Activated naive CD4-positive, alpha-beta T cell treated with anti-CD3 and anti-CD28 coated beads, Interleukin-2, amount 10 ng/mL, durations not matched to agents 5 hours and 36 hours (primary cell): ENCODE results near the gene VAMP1. TPM values are rescaled to one million over a fixed set of nuclear protein-coding genes. Genes with fewer than 3 reads are reported as not detected.

ENCODE experiments used
- total RNA-seq, 2 experiments: library from RNA; stranded (reverse); gene quantifications; one replicate each; pipeline ENCODE4 v1.2.3, GENCODE V29; 2021

Gene VAMP1
- 10 to 100 TPM; 54.2 to 54.4 TPM for total RNA-seq

DNA sequence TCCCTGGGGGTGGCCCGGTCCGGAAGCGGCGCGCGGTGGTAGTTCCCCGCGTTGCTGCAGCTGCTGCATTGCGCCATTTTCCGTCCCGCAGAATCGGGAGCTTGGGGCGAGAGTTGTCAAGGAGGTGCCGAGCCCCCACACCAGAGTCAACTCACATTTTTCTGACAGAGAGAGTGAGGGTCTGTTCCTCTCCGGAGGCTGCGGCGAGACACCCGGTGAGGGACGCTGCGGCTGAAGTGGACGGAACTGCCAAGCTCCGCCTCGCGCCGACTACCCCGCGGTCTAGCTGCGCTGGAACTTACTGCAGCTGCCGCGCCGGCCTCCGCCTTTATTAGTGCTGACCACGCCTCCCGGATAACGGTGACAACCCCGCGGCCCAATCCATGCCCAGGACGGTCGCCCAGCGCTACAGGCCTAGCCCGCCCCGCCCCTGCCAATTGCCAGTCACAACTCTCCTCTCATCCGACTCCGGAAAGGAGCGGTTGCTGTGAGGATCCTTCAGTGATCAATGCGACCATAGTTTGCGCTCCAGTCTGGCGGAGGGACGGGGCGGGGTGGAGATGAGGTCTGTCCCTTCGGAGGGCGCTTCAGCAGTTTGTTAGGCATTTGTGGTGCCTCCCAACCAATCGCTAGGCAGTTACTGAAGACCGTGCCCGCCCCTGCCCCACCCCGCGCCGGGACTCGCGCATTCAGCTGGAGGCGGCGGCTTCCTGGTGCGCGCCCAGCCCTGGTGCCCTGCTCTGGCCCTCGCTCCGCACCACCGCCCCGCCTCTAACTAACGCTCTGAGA, at the start of gene VAMP1:
Gene VAMP1, minus strand, starts transcription at position 303 of the 789 bp plus-strand sequence. Its CDS starts 146 bp downstream, at position 157.

DNA sequence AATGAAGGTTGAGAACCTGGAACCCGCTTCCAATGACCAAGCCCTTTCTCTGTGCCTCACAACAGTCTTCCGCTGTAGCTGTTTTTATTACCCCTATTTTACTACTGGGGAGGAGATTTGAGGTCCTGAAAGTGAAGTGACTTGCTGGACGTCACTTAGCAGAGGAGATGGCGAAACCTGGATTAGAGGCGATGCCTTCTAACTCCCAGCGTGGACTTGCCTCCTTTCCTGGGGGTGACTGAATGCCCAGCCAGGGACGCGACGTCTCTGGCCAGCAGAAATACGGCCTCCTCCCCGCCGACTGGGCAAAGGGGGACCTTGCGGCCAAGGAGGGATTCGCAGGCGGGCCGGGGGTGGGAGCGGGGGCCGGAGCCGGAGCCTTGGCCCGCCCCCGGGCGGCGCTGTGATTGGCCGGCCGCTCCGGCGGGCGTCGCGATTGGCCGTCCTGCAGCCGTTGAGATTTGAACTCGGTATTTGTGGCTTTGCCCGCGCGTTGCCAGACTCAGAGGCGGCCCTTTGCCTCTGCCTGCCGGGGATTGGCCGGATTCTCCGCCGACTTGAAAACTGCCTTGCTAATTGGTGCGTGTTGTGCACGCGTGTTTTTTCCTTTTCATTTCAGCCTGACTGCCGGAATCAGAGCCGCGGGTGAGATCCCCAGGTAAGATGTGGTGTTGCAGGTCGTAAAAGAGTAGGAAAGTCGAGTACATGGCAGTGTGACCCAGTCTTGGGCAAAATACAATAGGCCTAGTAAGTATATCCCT, 23.2 kb upstream of the VAMP1 start, which contains the start of gene NCAPD2:
Gene NCAPD2, plus strand, starts transcription at position 606 of the 761 bp plus-strand sequence. CDS start 997 bp downstream, outside the sequence.

GRCh38 chr12:6492838-6493496, 22.5 kb upstream of the VAMP1 start, which contains the start of gene MRPL51:
MRPL51 (minus strand) TSS chr12:6493262; CDS start chr12:6493136, 126 bp downstream.

GRCh38 chr12:6451348-6452244, 18.9 kb downstream of the VAMP1 start, which contains the start of gene TAPBPL:
TAPBPL (plus strand) TSS chr12:6452042; CDS start chr12:6452249, 207 bp downstream.

GRCh38 chr12:6444704-6445688, 25.5 kb downstream of the VAMP1 start, which contains the start of gene CD27:
CD27 (plus strand) TSS chr12:6444955; CDS start chr12:6445096, 141 bp downstream.

Other genes starting within 250 kb of the VAMP1 start
- not detected for gene PLEKHG6, start 160.0 kb downstream of the VAMP1 start, total RNA-seq
- 10 to 100 TPM; 55.4 to 59.9 TPM for gene TNFRSF1A, start 128.6 kb downstream of the VAMP1 start, total RNA-seq
- gene SCNN1A, start 95.1 kb downstream of the VAMP1 start, total RNA-seq, result under 1 TPM; 0.43 to 0.88 TPM
- under 1 TPM; 0.35 to 0.72 TPM for gene LTBR, start 86.5 kb downstream of the VAMP1 start, total RNA-seq
- gene CD27, start 25.7 kb downstream of the VAMP1 start, total RNA-seq, result 100 to 1,000 TPM; 160 to 162 TPM
- gene TAPBPL, start 18.6 kb downstream of the VAMP1 start, total RNA-seq, result 10 to 100 TPM; 52.0 to 52.7 TPM
- 100 to 1,000 TPM; 177 to 187 TPM for gene MRPL51, start 22.6 kb upstream of the VAMP1 start, total RNA-seq
- 100 to 1,000 TPM; 151 to 157 TPM for gene NCAPD2, start 23.4 kb upstream of the VAMP1 start, total RNA-seq
- gene GAPDH, start 63.8 kb upstream of the VAMP1 start, total RNA-seq, result 1,000 to 10,000 TPM; 5,761 to 5,800 TPM
- 10 to 100 TPM; 26.7 to 29.1 TPM for gene IFFO1, start 85.4 kb upstream of the VAMP1 start, total RNA-seq
- 10 to 100 TPM; 67.2 to 67.7 TPM for gene NOP2, start 97.6 kb upstream of the VAMP1 start, total RNA-seq
- gene CHD4, start 136.7 kb upstream of the VAMP1 start, total RNA-seq, result 100 to 1,000 TPM; 233 to 250 TPM
- 1 to 10 TPM; 7.5 to 8.2 TPM for gene LPAR5, start 165.3 kb upstream of the VAMP1 start, total RNA-seq
- 1 to 10 TPM; 1.6 to 2.4 TPM for gene ACRBP, start 176.8 kb upstream of the VAMP1 start, total RNA-seq
- 10 to 100 TPM; 43.0 to 45.8 TPM for gene ING4, start 192.4 kb upstream of the VAMP1 start, total RNA-seq
- 10 to 100 TPM; 81.6 to 84.8 TPM for gene ZNF384, start 218.7 kb upstream of the VAMP1 start, total RNA-seq
- gene PIANP, start 230.1 kb upstream of the VAMP1 start, total RNA-seq, result not detected